ENCODE data around the gene LAMP1. TPM values are rescaled to one million over a fixed set of nuclear protein-coding genes. Genes with fewer than 3 reads are reported as not detected.

LAMP1 gene
- total RNA-seq, 2 experiments from 2014 or later = 12.2 to 24.6 TPM

DNA sequence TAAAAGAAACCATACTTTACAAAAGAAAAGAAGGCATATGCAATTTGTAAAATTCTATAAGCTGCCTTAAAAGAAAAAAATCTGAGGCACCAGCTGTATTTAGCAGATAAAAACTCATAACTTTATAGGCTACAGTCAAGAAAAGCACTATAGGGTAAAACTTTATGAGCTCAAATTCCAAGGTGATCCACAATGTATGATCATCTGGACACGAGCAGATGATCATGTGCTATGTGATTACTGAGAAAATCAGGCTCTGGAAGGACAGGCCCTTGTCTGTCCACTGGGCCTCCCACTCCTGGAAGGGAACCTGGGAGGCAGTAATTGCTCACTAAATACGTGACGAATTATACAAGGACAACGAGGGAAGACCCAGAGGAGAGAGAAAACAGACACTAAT, 59.6 kb downstream of the LAMP1 start:
- DNase-seq (ENCODE audit: low spot score) = no peak
- no peaks in the 10 kb centered on the region for H3K79me2 ChIP-seq (ENCODE audit: insufficient read depth, low read depth, low read length)
- TF ChIP-seq EZH2phosphoT487 (IDR thresholded peaks at IDR 0.05; ENCODE audit: borderline replicate concordance, low read depth, low read length) = no peak
- TF ChIP-seq, protein P1, sequence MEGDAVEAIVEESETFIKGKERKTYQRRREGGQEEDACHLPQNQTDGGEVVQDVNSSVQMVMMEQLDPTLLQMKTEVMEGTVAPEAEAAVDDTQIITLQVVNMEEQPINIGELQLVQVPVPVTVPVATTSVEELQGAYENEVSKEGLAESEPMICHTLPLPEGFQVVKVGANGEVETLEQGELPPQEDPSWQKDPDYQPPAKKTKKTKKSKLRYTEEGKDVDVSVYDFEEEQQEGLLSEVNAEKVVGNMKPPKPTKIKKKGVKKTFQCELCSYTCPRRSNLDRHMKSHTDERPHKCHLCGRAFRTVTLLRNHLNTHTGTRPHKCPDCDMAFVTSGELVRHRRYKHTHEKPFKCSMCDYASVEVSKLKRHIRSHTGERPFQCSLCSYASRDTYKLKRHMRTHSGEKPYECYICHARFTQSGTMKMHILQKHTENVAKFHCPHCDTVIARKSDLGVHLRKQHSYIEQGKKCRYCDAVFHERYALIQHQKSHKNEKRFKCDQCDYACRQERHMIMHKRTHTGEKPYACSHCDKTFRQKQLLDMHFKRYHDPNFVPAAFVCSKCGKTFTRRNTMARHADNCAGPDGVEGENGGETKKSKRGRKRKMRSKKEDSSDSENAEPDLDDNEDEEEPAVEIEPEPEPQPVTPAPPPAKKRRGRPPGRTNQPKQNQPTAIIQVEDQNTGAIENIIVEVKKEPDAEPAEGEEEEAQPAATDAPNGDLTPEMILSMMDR (conservative IDR thresholded peaks at IDR 0.05; ENCODE audit: low read length) = no peak
- intact Hi-C loops (cut with micrococcal nuclease; ENCODE audit: unreplicated experiment) = no loop called here
- no peaks in the 10 kb centered on the region for H3K9me2 ChIP-seq (ENCODE audit: insufficient read depth, low read length)
- H2AFZ ChIP-seq (ENCODE audit: low read length) = no peak overlapping the region
- H3K4me1 ChIP-seq (ENCODE audit: insufficient read depth, low read length, poor library complexity, severe bottlenecking) = no peaks in the 10 kb centered on the region
- no peak overlapping the region for H3K4me2 ChIP-seq (ENCODE audit: low read length)
- H3K27ac ChIP-seq (ENCODE audit: low read depth, low read length, poor library complexity, severe bottlenecking) = no peak overlapping the region
- no TSS peak for BruUV-seq (replicated peaks)
- H4K20me1 ChIP-seq (ENCODE audit: insufficient read depth, low read length) = no peaks in the 10 kb centered on the region
- H3K4me3 ChIP-seq (ENCODE audit: low read depth, low read length, poor library complexity, severe bottlenecking) = no peak overlapping the region
- H3K9me3 ChIP-seq (ENCODE audit: low read length) = no peaks in the 10 kb centered on the region
- no peaks in the 10 kb centered on the region for H3K36me3 ChIP-seq (ENCODE audit: insufficient read depth, low read length)
- POLR2A ChIA-PET = no interaction called here
- CTCF ChIA-PET (ENCODE audit: unreplicated experiment) = no interaction called here

DNA sequence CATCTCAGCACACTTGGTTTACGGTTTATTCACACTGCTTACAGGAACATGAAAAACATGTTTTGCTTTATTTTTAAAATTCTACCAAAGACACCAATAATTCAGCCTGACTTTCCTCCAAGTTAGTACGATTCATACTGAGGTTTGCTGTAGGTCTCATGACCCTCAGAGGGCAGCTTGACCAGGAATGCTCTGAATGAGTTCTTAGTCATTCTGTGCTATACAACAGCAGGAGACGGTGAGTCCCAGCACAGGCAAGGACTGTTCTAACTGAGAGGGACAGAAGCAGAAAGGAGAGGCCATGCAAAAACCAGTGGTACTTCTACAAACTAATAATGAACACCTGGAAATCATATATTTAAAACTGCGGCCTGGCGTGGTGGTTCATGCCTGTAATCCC, 60.5 kb downstream of the LAMP1 start:
- no peaks in the 10 kb centered on the region for H4K20me1 ChIP-seq (ENCODE audit: insufficient read depth, low read length)
- ChIA-PET POLR2A (no interaction called here), CTCF (ENCODE audit: unreplicated experiment) (no interaction called here)
- TF ChIP-seq EZH2phosphoT487 (IDR thresholded peaks at IDR 0.05; ENCODE audit: borderline replicate concordance, low read depth, low read length) = no peak
- TF ChIP-seq, protein P1 (conservative IDR thresholded peaks at IDR 0.05; ENCODE audit: low read length) = no peak
- no TSS peak for BruUV-seq (replicated peaks)
- intact Hi-C loops (cut with micrococcal nuclease; ENCODE audit: unreplicated experiment) = no loop called here
- no peaks in the 10 kb centered on the region for H3K9me2 ChIP-seq (ENCODE audit: insufficient read depth, low read length)
- no peak for DNase-seq (ENCODE audit: low spot score)
- H3K36me3 ChIP-seq (ENCODE audit: insufficient read depth, low read length) = no peaks in the 10 kb centered on the region
- H3K4me3 ChIP-seq (ENCODE audit: low read depth, low read length, poor library complexity, severe bottlenecking) = no peak overlapping the region
- H3K4me2 ChIP-seq (ENCODE audit: low read length) = no peak overlapping the region
- H3K27ac ChIP-seq (ENCODE audit: low read depth, low read length, poor library complexity, severe bottlenecking) = no peak overlapping the region
- H3K79me2 ChIP-seq (ENCODE audit: insufficient read depth, low read depth, low read length) = no peaks in the 10 kb centered on the region
- H3K4me1 ChIP-seq (ENCODE audit: insufficient read depth, low read length, poor library complexity, severe bottlenecking) = no peaks in the 10 kb centered on the region
- no peaks in the 10 kb centered on the region for H3K9me3 ChIP-seq (ENCODE audit: low read length)
- no peak overlapping the region for H2AFZ ChIP-seq (ENCODE audit: low read length)

DNA sequence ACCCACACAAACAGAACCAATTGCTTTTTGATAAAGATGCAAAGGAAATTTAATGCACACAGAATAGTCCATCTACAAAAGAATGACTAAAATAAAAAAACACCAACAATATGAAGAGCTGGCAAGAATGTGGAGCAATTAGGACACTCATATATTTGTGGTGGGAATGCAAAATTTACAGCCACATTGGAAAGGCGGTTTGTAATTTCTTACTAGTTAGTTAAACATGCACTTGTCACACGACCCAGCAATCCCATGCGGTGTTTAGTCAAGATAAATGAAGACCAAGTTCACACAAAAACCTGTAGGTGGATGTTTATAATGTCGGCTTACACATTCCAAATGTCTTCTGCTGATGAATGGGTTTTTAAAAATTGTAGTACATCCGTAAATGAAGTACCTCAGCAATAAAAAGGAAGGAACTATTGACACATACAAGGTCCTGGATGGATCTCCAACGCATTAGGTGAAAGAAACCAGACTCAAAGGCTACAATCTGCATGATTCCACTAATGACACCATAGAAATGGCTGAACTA, 61.7 kb downstream of the LAMP1 start:
- POLR2A ChIA-PET = interaction anchor here (0.6 kb wide), 1 partner anchor 192 kb away, joined by 3 read pairs; no protein-coding TSS in a partner anchor
- Histone ChIP-seq H3K79me2 (ENCODE audit: insufficient read depth, low read depth, low read length) (no peaks in the 10 kb centered on the region), H4K20me1 (ENCODE audit: insufficient read depth, low read length) (no peaks in the 10 kb centered on the region), H3K27ac (ENCODE audit: low read depth, low read length, poor library complexity, severe bottlenecking) (no peak overlapping the region), H3K4me3 (ENCODE audit: low read depth, low read length, poor library complexity, severe bottlenecking) (no peak overlapping the region), H2AFZ (ENCODE audit: low read length) (no peak overlapping the region), H3K4me2 (ENCODE audit: low read length) (no peak overlapping the region), H3K9me2 (ENCODE audit: insufficient read depth, low read length) (no peaks in the 10 kb centered on the region), H3K9me3 (ENCODE audit: low read length) (no peaks in the 10 kb centered on the region), H3K36me3 (ENCODE audit: insufficient read depth, low read length) (no peaks in the 10 kb centered on the region), H3K4me1 (ENCODE audit: insufficient read depth, low read length, poor library complexity, severe bottlenecking) (no peaks in the 10 kb centered on the region)
- BruUV-seq (replicated peaks) = no TSS peak
- CTCF ChIA-PET (ENCODE audit: unreplicated experiment) = no interaction called here
- intact Hi-C loops (cut with micrococcal nuclease; ENCODE audit: unreplicated experiment) = no loop called here
- TF ChIP-seq, protein P1 (conservative IDR thresholded peaks at IDR 0.05; ENCODE audit: low read length) = no peak
- no peak for TF ChIP-seq EZH2phosphoT487 (IDR thresholded peaks at IDR 0.05; ENCODE audit: borderline replicate concordance, low read depth, low read length)
- no peak for DNase-seq (ENCODE audit: low spot score)

Data from OCI-LY7 (cell line).